PC-9 (cell line): ENCODE results near the gene HBZ. TPM values are rescaled to one million over a fixed set of nuclear protein-coding genes. Genes with fewer than 3 reads are reported as not detected.

Source experiments
- BruUV-seq: library from RNA; stranded (reverse); fragments of 400-500 nt; replicated peaks from 2 replicates; lab custom pipeline; 2021; lab: Mats Ljungman, UMichigan
- CTCF ChIA-PET: fragments of 300-600 bp; sonication (Branson Sonifier 250); formaldehyde crosslinking; loops from one replicate; lab custom pipeline; 2022; ENCODE audit warnings: antibody characterized with exemption; lab: Charles Lee
- POLR2A ChIA-PET: fragments of 300-600 bp; sonication (Branson Sonifier 250); formaldehyde crosslinking; loops from one replicate; lab custom pipeline; 2022; ENCODE audit warnings: antibody characterized with exemption; ENCODE audit not compliant: unreplicated experiment; lab: Charles Lee
- DNase-seq, 2 experiments: peaks; one replicate each; pipeline versions ENCODE4 v3.0.0 to v3.0.0-alpha.2; 2015 to 2022; ENCODE audit warnings: mixed read lengths in 1 of 2
- H2AFZ ChIP-seq: fragments of 200-600 bp; sonication (generic); 2 replicates; pipeline ENCODE4 v1.8.1; 2017; ENCODE audit warnings: antibody characterized with exemption
- H3F3A ChIP-seq: fragments of 200-600 bp; sonication (generic); 2 replicates; pipeline ENCODE4 v1.8.1; 2017; ENCODE audit warnings: antibody characterized with exemption, mild to moderate bottlenecking, low read depth; ENCODE audit not compliant: insufficient read depth
- H3K27ac ChIP-seq: fragments of 200-600 bp; sonication (generic); 2 replicates; pipeline ENCODE4 v1.6.1; 2016; ENCODE audit warnings: mixed run types
- H3K27me3 ChIP-seq: fragments of 200-600 bp; sonication (generic); 2 replicates; pipeline ENCODE4 v1.6.1; 2016; ENCODE audit warnings: low read depth, mixed run types; ENCODE audit not compliant: insufficient read depth
- H3K36me3 ChIP-seq: fragments of 200-600 bp; sonication (generic); 2 replicates; pipeline ENCODE4 v1.6.1; 2016; ENCODE audit warnings: low read depth, mixed run types
- H3K4me1 ChIP-seq: fragments of 200-600 bp; sonication (generic); replicated peaks from 2 replicates; pipeline ENCODE4 v1.6.1; 2016; ENCODE audit warnings: mixed run types; ENCODE audit not compliant: insufficient read depth
- H3K4me2 ChIP-seq: fragments of 200-600 bp; sonication (generic); 2 replicates; pipeline ENCODE4 v1.6.1; 2017; ENCODE audit warnings: mixed run types
- H3K4me3 ChIP-seq: fragments of 200-600 bp; sonication (generic); 2 replicates; pipeline ENCODE4 v1.6.1; 2016; ENCODE audit warnings: mixed run types
- H3K79me2 ChIP-seq: fragments of 200-600 bp; sonication (generic); 2 replicates; pipeline ENCODE4 v1.6.1; 2017; ENCODE audit warnings: low read depth, mixed run types
- H3K9me2 ChIP-seq: fragments of 200-600 bp; sonication (generic); 2 replicates; pipeline ENCODE4 v1.8.1; 2017; ENCODE audit warnings: mild to moderate bottlenecking; ENCODE audit not compliant: insufficient read depth
- H3K9me3 ChIP-seq: fragments of 200-600 bp; sonication (generic); 2 replicates; pipeline ENCODE4 v1.8.1; 2016; ENCODE audit warnings: low read depth; ENCODE audit not compliant: insufficient read depth
- H4K20me1 ChIP-seq: fragments of 200-600 bp; sonication (generic); 2 replicates; pipeline ENCODE4 v1.8.1; 2017; ENCODE audit not compliant: insufficient read depth
- EZH2 ChIP-seq: fragments of 200-600 bp; sonication (generic); IDR thresholded peaks from 2 replicates; pipeline ENCODE4 v1.8.0; 2017; ENCODE audit warnings: antibody characterized with exemption, low read depth
- intact Hi-C: fragments of 100-400 bp; cut with micrococcal nuclease; formaldehyde crosslinking; loops from one replicate; pipeline ENCODE4 v1.10.0; 2022; ENCODE audit not compliant: unreplicated experiment
- total RNA-seq: library from RNA; stranded (reverse); gene quantifications from 2 replicates; pipeline ENCODE4 v1.2.3, GENCODE V29; 2021
- TF ChIP-seq, protein P1 (sequence below): fragments of 200-600 bp; sonication (generic); conservative IDR thresholded peaks from 2 replicates; pipeline ENCODE4 v1.6.1; 2017; ENCODE audit warnings: mixed run types, antibody characterized with exemption, mild to moderate bottlenecking, moderate library complexity

The HBZ gene
- total RNA-seq, 1 experiment from 2014 or later = not detected

DNA sequence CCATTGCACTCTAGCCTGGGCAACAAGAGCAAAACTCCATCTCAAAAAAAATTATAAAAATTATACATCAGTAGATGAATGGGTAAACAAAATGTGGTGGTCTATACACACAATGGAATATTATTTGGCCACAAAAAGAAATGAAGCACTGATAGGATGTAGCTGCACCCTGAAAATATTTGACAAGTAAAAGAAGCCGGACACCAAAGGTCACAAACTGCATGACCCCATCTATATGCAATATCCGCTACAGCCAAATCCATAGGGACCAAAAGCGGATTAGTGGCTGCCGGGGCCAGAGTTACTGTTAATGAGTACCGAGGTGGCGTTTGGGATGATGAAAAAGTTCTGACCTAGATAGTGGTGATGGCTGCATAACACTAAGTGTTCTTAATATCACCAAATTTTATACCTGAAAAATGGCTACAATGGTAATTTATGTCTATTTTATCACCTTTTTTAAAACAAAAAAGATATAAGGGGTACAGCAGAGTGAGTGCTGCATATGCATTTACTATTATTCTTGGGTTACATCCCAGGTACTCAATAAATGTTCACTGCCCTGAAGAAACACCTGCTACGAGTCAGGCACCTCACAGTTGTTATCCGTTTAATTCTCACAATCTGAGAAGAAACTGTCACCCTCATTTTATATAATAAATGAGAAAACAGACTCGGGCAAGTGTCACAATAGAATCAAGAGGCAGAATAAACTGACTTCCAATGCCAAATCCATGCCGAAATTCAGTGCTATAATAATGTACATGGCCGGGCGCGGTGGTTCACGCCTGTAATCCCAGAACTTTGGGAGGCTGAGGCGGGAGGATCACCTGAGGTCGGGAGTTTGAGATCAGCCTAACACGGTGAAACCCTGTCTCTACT lies 27.0 kb downstream of the HBZ start:
- peaks cover 22% of the 10 kb centered on the region; the same call in 1 of the 2 replicates for H3F3A ChIP-seq
- H3K4me2 ChIP-seq = no peak overlapping the region
- H3K27me3 ChIP-seq = peaks cover 17% of the 10 kb centered on the region
- no TSS peak for BruUV-seq
- CTCF ChIA-PET = interaction anchor here (0.7 kb wide), 1 partner anchor 460 kb away, joined by 3 read pairs; no protein-coding TSS in a partner anchor
- H3K9me2 ChIP-seq = no peaks in the 10 kb centered on the region
- H3K4me1 ChIP-seq = no peaks in the 10 kb centered on the region
- peaks cover 9% of the 10 kb centered on the region; the same call in 1 of the 2 replicates for H4K20me1 ChIP-seq
- intact Hi-C loops = no loop called here
- H3K36me3 ChIP-seq = no peaks in the 10 kb centered on the region
- no peak overlapping the region for H3K27ac ChIP-seq
- no peak overlapping the region for H2AFZ ChIP-seq
- POLR2A ChIA-PET = interaction anchor here (0.7 kb wide), 1 partner anchor 72 kb away, joined by 11 read pairs; no protein-coding TSS in a partner anchor
- no peak for DNase-seq
- no peak for TF ChIP-seq EZH2
- TF ChIP-seq, protein P1, sequence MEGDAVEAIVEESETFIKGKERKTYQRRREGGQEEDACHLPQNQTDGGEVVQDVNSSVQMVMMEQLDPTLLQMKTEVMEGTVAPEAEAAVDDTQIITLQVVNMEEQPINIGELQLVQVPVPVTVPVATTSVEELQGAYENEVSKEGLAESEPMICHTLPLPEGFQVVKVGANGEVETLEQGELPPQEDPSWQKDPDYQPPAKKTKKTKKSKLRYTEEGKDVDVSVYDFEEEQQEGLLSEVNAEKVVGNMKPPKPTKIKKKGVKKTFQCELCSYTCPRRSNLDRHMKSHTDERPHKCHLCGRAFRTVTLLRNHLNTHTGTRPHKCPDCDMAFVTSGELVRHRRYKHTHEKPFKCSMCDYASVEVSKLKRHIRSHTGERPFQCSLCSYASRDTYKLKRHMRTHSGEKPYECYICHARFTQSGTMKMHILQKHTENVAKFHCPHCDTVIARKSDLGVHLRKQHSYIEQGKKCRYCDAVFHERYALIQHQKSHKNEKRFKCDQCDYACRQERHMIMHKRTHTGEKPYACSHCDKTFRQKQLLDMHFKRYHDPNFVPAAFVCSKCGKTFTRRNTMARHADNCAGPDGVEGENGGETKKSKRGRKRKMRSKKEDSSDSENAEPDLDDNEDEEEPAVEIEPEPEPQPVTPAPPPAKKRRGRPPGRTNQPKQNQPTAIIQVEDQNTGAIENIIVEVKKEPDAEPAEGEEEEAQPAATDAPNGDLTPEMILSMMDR = no peak
- no peak overlapping the region for H3K4me3 ChIP-seq
- no peaks in the 10 kb centered on the region for H3K79me2 ChIP-seq
- H3K9me3 ChIP-seq = no peaks in the 10 kb centered on the region

DNA sequence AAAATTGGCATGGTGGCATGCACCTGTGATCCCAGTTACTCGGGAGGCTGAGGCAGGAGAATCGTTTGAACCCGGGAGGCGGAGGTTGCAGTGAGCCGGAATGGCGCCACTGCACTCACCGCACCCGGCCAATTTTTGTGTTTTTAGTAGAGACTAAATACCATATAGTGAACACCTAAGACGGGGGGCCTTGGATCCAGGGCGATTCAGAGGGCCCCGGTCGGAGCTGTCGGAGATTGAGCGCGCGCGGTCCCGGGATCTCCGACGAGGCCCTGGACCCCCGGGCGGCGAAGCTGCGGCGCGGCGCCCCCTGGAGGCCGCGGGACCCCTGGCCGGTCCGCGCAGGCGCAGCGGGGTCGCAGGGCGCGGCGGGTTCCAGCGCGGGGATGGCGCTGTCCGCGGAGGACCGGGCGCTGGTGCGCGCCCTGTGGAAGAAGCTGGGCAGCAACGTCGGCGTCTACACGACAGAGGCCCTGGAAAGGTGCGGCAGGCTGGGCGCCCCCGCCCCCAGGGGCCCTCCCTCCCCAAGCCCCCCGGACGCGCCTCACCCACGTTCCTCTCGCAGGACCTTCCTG lies 27.7 kb downstream of the HBZ start, which contains the start of gene HBQ1:
TSS of gene HBQ1 (plus strand) at position 359 of the 575 bp plus-strand sequence. CDS start at position 387, 28 bp downstream.
- Histone ChIP-seq H3K36me3 (no peaks in the 10 kb centered on the region), H3K9me3 (no peaks in the 10 kb centered on the region), H3K4me1 (no peaks in the 10 kb centered on the region), H3K4me2 (peak within 1 kb of the TSS; percentile 63), H3K27ac (no peak within 1 kb of the TSS), H3K9me2 (no peaks in the 10 kb centered on the region), H3K4me3 (no peak within 1 kb of the TSS), H2AFZ (no peak within 1 kb of the TSS), H4K20me1 (peaks cover 3% of the 10 kb centered on the region; the same call in 1 of the 2 replicates), H3K27me3 (peaks cover 9% of the 10 kb centered on the region; the same call in 1 of the 2 replicates), H3K79me2 (no peaks in the 10 kb centered on the region), H3F3A (peaks cover 21% of the 10 kb centered on the region; the same call in 1 of the 2 replicates)
- POLR2A ChIA-PET = no interaction called here
- TF ChIP-seq EZH2 = no peak
- TF ChIP-seq, protein P1 = no peak
- intact Hi-C loops = no loop called here
- DNase-seq = no peak
- BruUV-seq = no TSS peak
- CTCF ChIA-PET = no interaction called here
